GM12878 (cell line): ENCODE results near the gene ADAMTS17.

ENCODE experiments used
- CHD1 ChIP-seq: IDR thresholded peaks from 2 replicates; pipeline ENCODE4 v1.6.1; 2012; ENCODE audit warnings: low read depth, low read length, improper control_type of control experiment
- CTCF ChIP-seq, 3 experiments: IDR thresholded peaks in 2 of 3; conservative IDR thresholded peaks in 1 of 3; 2 replicates each; pipeline ENCODE4 v1.5.1; 2011; ENCODE audit warnings: low read depth in 3 of 3, low read length in 3 of 3, mild to moderate bottlenecking in 3 of 3, control low read depth in 2 of 3, moderate library complexity in 2 of 3, inconsistent platforms in 1 of 3, mixed read lengths in 1 of 3; ENCODE audit not compliant: control insufficient read depth in 2 of 3, insufficient read depth in 1 of 3; ENCODE audit errors: extremely low read depth in 1 of 3
- POLR2AphosphoS5 ChIP-seq: IDR thresholded peaks from 2 replicates; pipeline ENCODE4 v1.6.1; 2011; ENCODE audit warnings: mild to moderate bottlenecking, low read length, inconsistent platforms

- TF ChIP-seq CTCF (IDR thresholded peaks at IDR 0.05 in 2 of 3, conservative IDR thresholded peaks at IDR 0.05 in 1 of 3; ENCODE audit: control insufficient read depth in 2 of 3, extremely low read depth in 1 of 3, insufficient read depth in 1 of 3, low read depth in 3 of 3, low read length in 3 of 3) (no peak), CHD1 (no peak), POLR2AphosphoS5 (no peak)
Measured at GRCh38 chr15:100030586-100031229, 311.1 kb downstream of the ADAMTS17 start.
